ENCODE results near the gene PSMD7. TPM values are rescaled to one million over a fixed set of nuclear protein-coding genes. Genes with fewer than 3 reads are reported as not detected.

The PSMD7 gene
- total and polyA plus RNA-seq, 2 experiments from 2014 or later, result 82.9 to 160 TPM

GRCh38 chr16:74304164-74304834 is 7.7 kb downstream of the PSMD7 start:
- Histone ChIP-seq H3K9ac (no peak overlapping the region), H3K4me3 (no peak overlapping the region), H3K27ac (no peak overlapping the region), H4K20me1 (ENCODE audit: insufficient read depth) (0 out of 2 replicates have a peak, but pooled peaks cover 3% of the 10 kb centered on the region), H3K79me2 (ENCODE audit: insufficient read depth) (peaks cover 30% of the 10 kb centered on the region), H3K4me2 (ENCODE audit: unreplicated experiment) (no peak overlapping the region), H3K9me3 (ENCODE audit: low read depth) (no peaks in the 10 kb centered on the region), H3K4me1 (ENCODE audit: insufficient read depth) (no peaks in the 10 kb centered on the region), H3K9me2 (ENCODE audit: insufficient read depth) (no peaks in the 10 kb centered on the region), H3K27me3 (replicated peaks; ENCODE audit: insufficient read depth) (no peaks in the 10 kb centered on the region), H3F3A (ENCODE audit: insufficient read depth) (peaks cover 78% of the 10 kb centered on the region), H2AFZ (no peak overlapping the region), H3K36me3 (ENCODE audit: low read depth) (peaks cover 72% of the 10 kb centered on the region)
- in situ Hi-C loops (cut with MboI), result loop anchor here (25.0 kb wide), 1 partner anchor 308 kb away; the partner anchor contains the start of gene GLG1
- 81 to 82% methylated on average over 10 of the region's 10 CpGs for WGBS, 2 experiments (ENCODE audit: low coverage in 1 of 2, low lambda C conversion rate in 2 of 2, missing lambda C conversion rate in 2 of 2)
- TF ChIP-seq EZH2 (IDR thresholded peaks at IDR 0.05; ENCODE audit: insufficient read depth, poor library complexity, severe bottlenecking) (no peak), EZH2phosphoT487 (IDR thresholded peaks at IDR 0.05; ENCODE audit: insufficient read depth, low read depth) (no peak)
- peak; percentile 43 for DNase-seq

- no peak for TF ChIP-seq EZH2 (IDR thresholded peaks at IDR 0.05; ENCODE audit: insufficient read depth, poor library complexity, severe bottlenecking)
- no peak for TF ChIP-seq EZH2phosphoT487 (IDR thresholded peaks at IDR 0.05; ENCODE audit: insufficient read depth, low read depth)
- Histone ChIP-seq H3K36me3 (ENCODE audit: low read depth) (peaks cover 69% of the 10 kb centered on the region), H3F3A (ENCODE audit: insufficient read depth) (peaks cover 82% of the 10 kb centered on the region), H4K20me1 (ENCODE audit: insufficient read depth) (0 out of 2 replicates have a peak, but pooled peaks cover 3% of the 10 kb centered on the region), H3K4me2 (ENCODE audit: unreplicated experiment) (no peak overlapping the region), H3K9ac (no peak overlapping the region), H3K9me3 (ENCODE audit: low read depth) (no peaks in the 10 kb centered on the region), H3K27me3 (replicated peaks; ENCODE audit: insufficient read depth) (no peaks in the 10 kb centered on the region), H3K4me3 (no peak overlapping the region), H3K4me1 (ENCODE audit: insufficient read depth) (no peaks in the 10 kb centered on the region), H3K9me2 (ENCODE audit: insufficient read depth) (no peaks in the 10 kb centered on the region), H2AFZ (no peak overlapping the region), H3K27ac (no peak overlapping the region), H3K79me2 (ENCODE audit: insufficient read depth) (peaks cover 25% of the 10 kb centered on the region)
- in situ Hi-C loops (cut with MboI), result loop anchor here (25.0 kb wide), 1 partner anchor 307 kb away; the partner anchor contains the start of gene GLG1
- 90 to 97% methylated on average over 2 of the region's 2 CpGs for WGBS, 2 experiments (ENCODE audit: low coverage in 1 of 2, low lambda C conversion rate in 2 of 2, missing lambda C conversion rate in 2 of 2)
- DNase-seq, result no peak
Measured at GRCh38 chr16:74304835-74305176, 8.2 kb downstream of the PSMD7 start.

- 76 to 77% methylated on average over 11 of the region's 11 CpGs for WGBS, 2 experiments (ENCODE audit: low coverage in 1 of 2, low lambda C conversion rate in 2 of 2, missing lambda C conversion rate in 2 of 2)
- Histone ChIP-seq H3K4me2 (ENCODE audit: unreplicated experiment) (no peak overlapping the region), H3K36me3 (ENCODE audit: low read depth) (peaks cover 65% of the 10 kb centered on the region), H3K9me2 (ENCODE audit: insufficient read depth) (no peaks in the 10 kb centered on the region), H3F3A (ENCODE audit: insufficient read depth) (peaks cover 82% of the 10 kb centered on the region), H3K9me3 (ENCODE audit: low read depth) (no peaks in the 10 kb centered on the region), H3K79me2 (ENCODE audit: insufficient read depth) (peaks cover 20% of the 10 kb centered on the region), H3K4me1 (ENCODE audit: insufficient read depth) (no peaks in the 10 kb centered on the region), H4K20me1 (ENCODE audit: insufficient read depth) (0 out of 2 replicates have a peak, but pooled peaks cover 1% of the 10 kb centered on the region), H2AFZ (no peak overlapping the region), H3K27ac (no peak overlapping the region), H3K9ac (no peak overlapping the region), H3K27me3 (replicated peaks; ENCODE audit: insufficient read depth) (no peaks in the 10 kb centered on the region), H3K4me3 (no peak overlapping the region)
- TF ChIP-seq EZH2 (IDR thresholded peaks at IDR 0.05; ENCODE audit: insufficient read depth, poor library complexity, severe bottlenecking), result no peak
- no peak for TF ChIP-seq EZH2phosphoT487 (IDR thresholded peaks at IDR 0.05; ENCODE audit: insufficient read depth, low read depth)
- DNase-seq, result no peak
- in situ Hi-C loops (cut with MboI), result loop anchor here (25.0 kb wide), 1 partner anchor 307 kb away; the partner anchor contains the start of gene GLG1
Measured at GRCh38 chr16:74305281-74305680, 8.7 kb downstream of the PSMD7 start.

- H3K36me3 ChIP-seq (ENCODE audit: low read depth), result peaks cover 56% of the 10 kb centered on the region
Measured at GRCh38 chr16:74305978-74306784, 9.6 kb downstream of the PSMD7 start.

More at GRCh38 chr16:74305978-74306784, 9.6 kb downstream of the PSMD7 start:
- Histone ChIP-seq H3K79me2 (ENCODE audit: insufficient read depth) (peaks cover 12% of the 10 kb centered on the region), H3K9me2 (ENCODE audit: insufficient read depth) (no peaks in the 10 kb centered on the region), H4K20me1 (ENCODE audit: insufficient read depth) (no peaks in the 10 kb centered on the region), H3K9ac (no peak overlapping the region), H3K4me2 (ENCODE audit: unreplicated experiment) (no peak overlapping the region), H3F3A (ENCODE audit: insufficient read depth) (peaks cover 80% of the 10 kb centered on the region), H2AFZ (no peak overlapping the region), H3K27me3 (replicated peaks; ENCODE audit: insufficient read depth) (no peaks in the 10 kb centered on the region), H3K27ac (no peak overlapping the region), H3K9me3 (ENCODE audit: low read depth) (no peaks in the 10 kb centered on the region), H3K4me1 (ENCODE audit: insufficient read depth) (no peaks in the 10 kb centered on the region), H3K4me3 (no peak overlapping the region)
- 75 to 78% methylated on average over 8 of the region's 8 CpGs for WGBS, 2 experiments (ENCODE audit: low coverage in 1 of 2, low lambda C conversion rate in 2 of 2, missing lambda C conversion rate in 2 of 2)
- no peak for DNase-seq
- TF ChIP-seq EZH2 (IDR thresholded peaks at IDR 0.05; ENCODE audit: insufficient read depth, poor library complexity, severe bottlenecking) (no peak), EZH2phosphoT487 (IDR thresholded peaks at IDR 0.05; ENCODE audit: insufficient read depth, low read depth) (no peak)
- in situ Hi-C loops (cut with MboI), result loop anchor here (25.0 kb wide), 1 partner anchor 306 kb away; the partner anchor contains the start of gene GLG1

Data from GM23248 (cell line).